Lower leg skin (tissue), 4 donors: Measurements from ENCODE around the gene ATN1. TPM values are rescaled to one million over a fixed set of nuclear protein-coding genes. Genes with fewer than 3 reads are reported as not detected.
"Not testable (repeated sequence)": the region's sequence is repeated elsewhere in the genome, so short reads cannot be mapped to it uniquely, and the experiment has no call there.

Source experiments
- DNase-seq, 2 donors: peaks; one replicate each; pipeline ENCODE4 v3.0.0-alpha.2; 2019; ENCODE audit warnings: low spot score in 2 of 2
- H3K4me3 ChIP-seq: fragments of 200-600 bp; sonication (generic); 2 replicates; pipeline ENCODE4 v1.5.1; 2017; ENCODE audit warnings: mild to moderate bottlenecking, low read depth; ENCODE audit not compliant: poor library complexity, severe bottlenecking
- POLR2A ChIP-seq, 2 donors: fragments of 450-650 bp; IDR thresholded peaks; one replicate each; pipeline ENCODE4 v1.6.1; 2016 to 2017; ENCODE audit warnings: antibody characterized with exemption in 2 of 2, mild to moderate bottlenecking in 1 of 2, moderate library complexity in 1 of 2
- WGBS, 2 donors: methylation state at CpG; one replicate each; pipeline ENCODE4 v1.1.5; 2018; 5-methylcytosine and 5-hydroxymethylcytosine counted together
- intact Hi-C: fragments of 100-400 bp; cut with DNase I; formaldehyde crosslinking; loops from one replicate; pipeline ENCODE4 v1.15.0; 2023; ENCODE audit warnings: low total_unique reads
- total RNA-seq, 4 donors: library from RNA; depleted of rRNA; stranded (reverse); fragments of >200 nt; gene quantifications; one replicate each; pipeline ENCODE4 v1.1.0, GENCODE V29; 2016
- TF ChIP-seq, protein P1 (sequence below), 3 donors: fragments of 450-650 bp; IDR thresholded peaks; one replicate each; pipeline ENCODE4 v1.5.1; 2016; ENCODE audit warnings: antibody characterized with exemption in 3 of 3, mild to moderate bottlenecking in 3 of 3, moderate library complexity in 2 of 3

Gene ATN1
- total RNA-seq, 4 donors from 2014 or later: 33.4 to 115 (median 64.0) TPM

DNA sequence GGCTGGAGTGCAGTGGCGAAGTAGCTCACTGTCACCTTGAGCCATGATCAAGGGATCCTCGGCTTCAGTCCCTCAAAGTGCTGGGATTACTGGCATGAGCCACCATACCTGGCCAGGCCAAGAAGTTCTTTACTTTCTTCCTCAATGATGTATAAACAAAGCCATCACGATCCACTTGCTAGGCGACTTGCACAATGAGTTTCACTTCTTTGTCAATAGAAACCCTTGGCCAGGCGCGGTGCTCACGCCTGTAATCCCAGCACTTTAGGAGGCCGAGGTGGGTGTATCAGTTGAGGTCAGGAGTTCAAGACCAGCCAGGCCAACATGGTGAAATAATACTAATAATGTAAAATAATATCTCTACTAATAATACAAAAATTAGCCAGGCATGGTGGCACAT is 40.3 kb upstream of the ATN1 start:
- TF ChIP-seq POLR2A (IDR thresholded peaks at IDR 0.05): no peak
- TF ChIP-seq, protein P1, sequence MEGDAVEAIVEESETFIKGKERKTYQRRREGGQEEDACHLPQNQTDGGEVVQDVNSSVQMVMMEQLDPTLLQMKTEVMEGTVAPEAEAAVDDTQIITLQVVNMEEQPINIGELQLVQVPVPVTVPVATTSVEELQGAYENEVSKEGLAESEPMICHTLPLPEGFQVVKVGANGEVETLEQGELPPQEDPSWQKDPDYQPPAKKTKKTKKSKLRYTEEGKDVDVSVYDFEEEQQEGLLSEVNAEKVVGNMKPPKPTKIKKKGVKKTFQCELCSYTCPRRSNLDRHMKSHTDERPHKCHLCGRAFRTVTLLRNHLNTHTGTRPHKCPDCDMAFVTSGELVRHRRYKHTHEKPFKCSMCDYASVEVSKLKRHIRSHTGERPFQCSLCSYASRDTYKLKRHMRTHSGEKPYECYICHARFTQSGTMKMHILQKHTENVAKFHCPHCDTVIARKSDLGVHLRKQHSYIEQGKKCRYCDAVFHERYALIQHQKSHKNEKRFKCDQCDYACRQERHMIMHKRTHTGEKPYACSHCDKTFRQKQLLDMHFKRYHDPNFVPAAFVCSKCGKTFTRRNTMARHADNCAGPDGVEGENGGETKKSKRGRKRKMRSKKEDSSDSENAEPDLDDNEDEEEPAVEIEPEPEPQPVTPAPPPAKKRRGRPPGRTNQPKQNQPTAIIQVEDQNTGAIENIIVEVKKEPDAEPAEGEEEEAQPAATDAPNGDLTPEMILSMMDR (IDR thresholded peaks at IDR 0.05): no peak
- intact Hi-C loops: no loop called here
- 78 to 87% methylated on average over 8 of the region's 8 CpGs for WGBS, 2 donors
- DNase-seq: no peak
- no peak overlapping the region for H3K4me3 ChIP-seq

DNA sequence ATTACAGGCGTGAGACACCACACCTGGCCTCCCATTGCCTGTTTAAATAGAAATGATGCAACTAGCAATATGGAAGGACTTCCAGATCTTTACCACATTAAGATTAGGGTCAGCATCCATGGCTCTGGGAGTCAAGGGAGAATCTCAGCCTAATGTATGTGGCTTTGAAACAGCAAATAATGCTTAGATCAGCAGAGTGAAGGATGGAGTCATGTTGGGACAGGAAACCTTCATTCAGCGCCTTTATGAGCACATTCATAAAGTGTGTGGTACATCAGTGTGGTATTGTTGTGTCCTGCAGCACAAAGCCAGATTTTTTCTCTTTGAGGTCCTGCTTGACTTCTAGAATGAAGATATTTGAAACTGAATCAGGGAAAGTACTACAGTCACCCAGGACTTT is 39.4 kb upstream of the ATN1 start:
- 77 to 78% methylated on average over 2 of the region's 2 CpGs for WGBS, 2 donors
- DNase-seq: no peak
- no peak for TF ChIP-seq POLR2A (IDR thresholded peaks at IDR 0.05)
- TF ChIP-seq, protein P1 (IDR thresholded peaks at IDR 0.05): no peak
- intact Hi-C loops: no loop called here
- H3K4me3 ChIP-seq: no peak overlapping the region

DNA sequence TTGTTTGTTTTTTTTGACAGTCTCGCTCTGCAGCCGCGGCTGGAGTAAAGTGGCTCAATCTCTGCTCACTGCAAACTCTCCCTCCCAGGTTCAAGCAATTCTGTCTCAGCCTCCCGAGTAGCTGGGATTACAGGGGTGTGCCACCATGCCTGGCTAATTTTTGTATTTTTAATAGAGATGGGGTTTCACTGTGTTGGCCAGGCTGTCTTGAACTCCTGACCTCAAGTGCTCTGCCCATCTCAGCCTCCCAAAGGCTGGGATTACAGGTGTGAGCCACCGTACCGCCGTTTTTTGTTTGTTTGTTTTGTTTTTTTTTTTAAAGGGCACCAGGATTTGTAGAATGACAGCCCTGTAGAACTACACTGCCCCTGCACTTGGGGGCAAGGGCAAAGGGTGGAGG is 39.0 kb upstream of the ATN1 start:
- intact Hi-C loops, H3K4me3 ChIP-seq, DNase-seq: not testable (repeated sequence)
- WGBS, 2 donors: 77 to 81% methylated on average over 7 of the region's 7 CpGs

DNA sequence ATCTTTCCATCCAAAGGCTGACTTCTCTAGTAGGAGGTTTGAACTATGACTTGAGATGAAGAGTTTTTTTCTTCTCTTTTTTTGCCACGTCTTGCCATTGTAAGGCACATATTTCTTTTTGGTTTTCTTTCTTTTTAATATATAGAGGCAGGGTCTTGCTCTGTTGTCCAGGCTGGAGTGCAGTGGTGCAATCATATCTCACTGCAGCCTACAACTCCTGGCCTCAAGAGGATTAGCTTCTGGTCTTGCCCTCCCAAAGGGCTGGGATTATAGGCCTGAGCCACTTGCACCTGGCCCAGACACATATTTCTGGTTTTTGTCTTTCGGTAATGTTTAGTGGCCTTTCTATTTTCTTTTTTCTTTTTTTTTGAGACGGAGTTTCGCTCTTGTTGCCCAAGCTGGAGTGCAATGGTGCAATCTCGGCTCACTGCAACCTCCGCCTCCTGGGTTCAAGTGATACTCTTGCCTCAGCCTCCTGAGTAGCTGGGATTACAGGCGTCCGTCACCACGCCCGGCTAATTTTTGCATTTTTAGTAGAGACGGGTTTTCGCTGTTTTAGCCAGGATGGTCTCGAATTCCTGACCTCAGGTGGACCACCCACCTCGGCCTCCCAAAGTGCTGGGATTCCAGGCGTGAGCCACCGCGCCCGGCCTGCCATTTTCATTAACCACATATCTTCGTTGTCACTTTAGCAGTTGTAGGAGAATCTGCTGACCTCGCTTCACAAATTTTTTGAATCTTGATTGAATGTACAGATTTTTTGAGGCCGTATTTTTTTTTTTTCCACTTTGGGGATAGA is 37.8 kb upstream of the ATN1 start:
- 90 to 92% methylated on average over 21 of the region's 21 CpGs for WGBS, 2 donors
- intact Hi-C loops, DNase-seq, H3K4me3 ChIP-seq: not testable (repeated sequence)

DNA sequence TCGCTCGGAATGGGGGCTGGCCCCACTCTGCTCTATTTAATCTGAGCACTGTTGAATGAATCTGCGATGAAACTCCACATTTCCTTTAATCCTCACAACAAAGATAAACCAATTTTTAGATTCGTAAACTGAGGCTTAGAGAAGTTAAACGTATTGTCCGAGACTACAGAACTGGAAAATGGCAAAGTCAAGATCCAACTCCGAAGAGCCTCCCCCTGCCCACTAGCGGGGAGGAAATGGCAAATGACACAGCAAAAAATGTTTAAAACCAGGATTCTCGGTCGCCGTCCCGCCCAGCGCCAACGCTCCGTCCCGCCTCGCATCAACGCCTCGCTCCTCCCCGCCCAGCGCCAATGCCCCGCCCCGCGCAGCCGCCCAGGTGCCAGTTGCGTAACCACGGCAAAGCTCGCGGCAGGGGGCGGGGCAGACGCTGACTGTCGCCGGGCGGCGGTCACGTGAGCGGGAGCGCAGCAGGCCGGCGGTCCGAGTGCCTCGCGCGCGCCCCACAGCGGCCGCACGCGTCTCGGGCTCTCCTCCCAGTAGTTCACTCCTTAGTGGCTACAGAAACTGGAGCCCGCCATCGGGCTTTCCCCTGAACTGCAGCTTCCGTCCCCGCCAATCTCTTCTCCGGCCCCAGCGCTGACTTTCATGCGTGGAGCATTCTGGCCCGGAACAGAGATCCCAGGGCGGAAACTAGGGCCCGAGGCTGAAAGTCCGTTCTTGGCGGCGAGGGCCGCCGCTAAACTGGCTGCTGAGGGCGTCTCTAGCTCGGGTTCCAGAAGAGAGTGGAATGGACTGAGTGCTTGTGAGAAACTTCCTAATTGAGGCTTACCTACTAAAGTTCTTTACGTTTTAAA is 36.7 kb upstream of the ATN1 start:
- peak; percentile 95 to 100 for DNase-seq
- TF ChIP-seq, protein P1 (IDR thresholded peaks at IDR 0.05): peak in 1 of 3 donors; percentile 41
- TF ChIP-seq POLR2A (IDR thresholded peaks at IDR 0.05): peak in 1 of 2 donors; percentile 30
- 1% methylated on average over 47 to 67 of the region's 68 CpGs for WGBS, 2 donors
- no peak overlapping the region for H3K4me3 ChIP-seq
- intact Hi-C loops: no loop called here

DNA sequence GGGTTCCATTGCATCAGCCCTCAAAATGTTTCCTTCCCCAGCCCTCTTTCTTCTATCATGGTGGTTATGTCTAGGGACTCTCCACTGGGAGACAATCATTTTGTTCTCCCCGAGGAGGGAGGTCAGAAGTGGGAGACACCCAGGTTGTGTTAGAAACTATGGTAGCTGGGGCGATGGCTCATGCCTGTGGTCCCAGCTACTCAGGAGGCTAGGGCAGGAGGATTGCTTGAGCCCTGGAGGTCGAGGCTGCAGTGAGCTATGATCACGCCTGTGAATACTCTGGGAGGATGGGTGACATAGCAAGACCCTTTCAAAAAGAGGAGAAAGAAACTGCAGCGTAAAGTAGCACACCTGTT is 36.1 kb upstream of the ATN1 start:
- no peak for TF ChIP-seq POLR2A (IDR thresholded peaks at IDR 0.05)
- TF ChIP-seq, protein P1 (IDR thresholded peaks at IDR 0.05): no peak
- 78 to 80% methylated on average over 5 of the region's 5 CpGs for WGBS, 2 donors
- H3K4me3 ChIP-seq: no peak overlapping the region
- intact Hi-C loops: no loop called here
- no peak for DNase-seq

DNA sequence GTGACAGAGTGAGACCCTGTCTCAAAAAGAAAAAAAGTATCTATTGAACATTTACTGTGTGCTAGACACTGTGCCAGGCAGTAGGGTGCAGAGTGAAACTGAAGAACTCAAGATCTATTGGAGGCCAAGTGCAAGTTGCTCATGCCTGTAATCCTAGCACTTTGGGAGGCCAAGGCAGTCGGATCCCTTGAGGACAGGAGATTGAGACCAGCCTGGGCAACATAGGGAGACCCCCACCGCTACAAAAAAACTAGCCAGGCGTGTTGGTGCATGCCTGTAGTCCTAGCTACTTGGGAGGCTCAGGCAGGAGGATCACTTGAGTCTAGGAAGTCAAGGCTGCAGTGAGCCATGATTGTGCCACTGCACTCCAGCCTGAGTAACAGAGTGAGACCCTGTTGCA is 35.1 kb upstream of the ATN1 start:
- DNase-seq, intact Hi-C loops, H3K4me3 ChIP-seq: not testable (repeated sequence)
- WGBS, 2 donors: 90 to 92% methylated on average over 3 of the region's 3 CpGs
